HK-2 (cell line): ENCODE data around the gene EFR3B.
"Not testable (repeated sequence)": the region's sequence is repeated elsewhere in the genome, so short reads cannot be mapped to it uniquely, and the experiment has no call there.

Experiments
- DNase-seq: peaks from one replicate; pipeline ENCODE4 v3.0.0-alpha.2; 2018; ENCODE audit not compliant: unreplicated experiment

The EFR3B gene

GRCh38 chr2:25150993-25151392 is 109.1 kb downstream of the EFR3B start:
- DNase-seq, result not testable (repeated sequence)

GRCh38 chr2:25151718-25152117 is 109.8 kb downstream of the EFR3B start:
- DNase-seq, result no peak

GRCh38 chr2:25155401-25155800 is 113.5 kb downstream of the EFR3B start:
- no peak for DNase-seq

GRCh38 chr2:25158096-25158852 is 116.4 kb downstream of the EFR3B start:
- DNase-seq, result no peak

GRCh38 chr2:25159949-25160348 is 118.1 kb downstream of the EFR3B start:
- no peak for DNase-seq

- DNase-seq, result no peak
Observed at GRCh38 chr2:25160376-25160775, 118.5 kb downstream of the EFR3B start.

- no peak for DNase-seq
Observed at GRCh38 chr2:25161055-25161781, 119.3 kb downstream of the EFR3B start.

GRCh38 chr2:25162061-25162460 is 120.2 kb downstream of the EFR3B start:
- not testable (repeated sequence) for DNase-seq

GRCh38 chr2:25164561-25164960 is 122.7 kb downstream of the EFR3B start:
- no peak for DNase-seq

GRCh38 chr2:25165992-25166875 is 124.4 kb downstream of the EFR3B start:
- DNase-seq, result peak; percentile 22

GRCh38 chr2:25168256-25169072 is 126.6 kb downstream of the EFR3B start, which contains the start of gene POMC:
Gene POMC, minus strand, starts transcription at chr2:25168580. Its CDS starts 3,808 bp downstream, at chr2:25164772.
- peak; percentile 8 for DNase-seq

GRCh38 chr2:25169073-25169470 is 127.2 kb downstream of the EFR3B start:
- DNase-seq, result no peak

- DNase-seq, result no peak
Observed at GRCh38 chr2:25170888-25171287, 129.0 kb downstream of the EFR3B start.

GRCh38 chr2:25173719-25174118 is 131.8 kb downstream of the EFR3B start:
- no peak for DNase-seq

GRCh38 chr2:25174192-25174861 is 132.5 kb downstream of the EFR3B start:
- DNase-seq, result no peak

- no peak for DNase-seq
Observed at GRCh38 chr2:25176138-25176537, 134.3 kb downstream of the EFR3B start.

- no peak for DNase-seq
Observed at GRCh38 chr2:25176541-25177181, 134.8 kb downstream of the EFR3B start.

- no peak for DNase-seq
Observed at GRCh38 chr2:25177211-25177611, 135.3 kb downstream of the EFR3B start.

GRCh38 chr2:25178976-25179375 is 137.1 kb downstream of the EFR3B start:
- no peak for DNase-seq

- DNase-seq, result no peak
Observed at GRCh38 chr2:25184254-25184653, 142.4 kb downstream of the EFR3B start.
